Lung (tissue), 16 donors: ENCODE measurements around the gene OR5T2. TPM values are rescaled to one million over a fixed set of nuclear protein-coding genes. Genes with fewer than 3 reads are reported as not detected.
"Not testable (repeated sequence)": the region's sequence is repeated elsewhere in the genome, so short reads cannot be mapped to it uniquely, and the experiment has no call there.

Source experiments
- ATAC-seq: fragments of 200-7000 bp; cut with Tn5 transposase; one replicate; pipeline ENCODE4 v1.9.1; 2020; ENCODE audit warnings: moderate number of reproducible peaks; ENCODE audit not compliant: insufficient read depth, low FRiP score
- DNase-seq, 3 donors: peaks; one replicate each; pipeline ENCODE4 v3.0.0-alpha.2; 2013 to 2017
- H3K27ac ChIP-seq, 2 donors: one replicate each; pipeline ENCODE4 v1.5.1; 2013; ENCODE audit warnings: mild to moderate bottlenecking in 2 of 2, moderate library complexity in 2 of 2, control low read depth in 1 of 2, inconsistent platforms in 1 of 2, low read depth in 1 of 2, low read length in 1 of 2
- H3K27me3 ChIP-seq, 3 donors: one replicate each; pipeline ENCODE4 v1.5.1; 2013; ENCODE audit warnings: low read length in 2 of 3; ENCODE audit not compliant: control insufficient read depth in 3 of 3, insufficient read depth in 3 of 3
- H3K36me3 ChIP-seq, 4 donors: one replicate each; pipeline ENCODE4 v1.5.1; 2013; ENCODE audit warnings: low read length in 4 of 4, mild to moderate bottlenecking in 1 of 4, moderate library complexity in 1 of 4; ENCODE audit not compliant: control insufficient read depth in 4 of 4, insufficient read depth in 4 of 4
- H3K4me1 ChIP-seq, 5 donors: one replicate each; pipeline ENCODE4 v1.5.1; 2013; ENCODE audit warnings: low read length in 5 of 5, mild to moderate bottlenecking in 2 of 5, moderate library complexity in 1 of 5; ENCODE audit not compliant: control insufficient read depth in 5 of 5, insufficient read depth in 5 of 5
- H3K4me3 ChIP-seq: one replicate; pipeline ENCODE4 v1.5.1; 2013; ENCODE audit warnings: mild to moderate bottlenecking, control low read depth, moderate library complexity
- H3K9ac ChIP-seq, 2 donors: one replicate each; pipeline ENCODE4 v1.5.1; 2013; ENCODE audit warnings: low read length in 2 of 2, control low read depth in 1 of 2; ENCODE audit not compliant: insufficient read depth in 1 of 2
- H3K9me3 ChIP-seq, 4 donors: one replicate each; pipeline ENCODE4 v1.5.1; 2013; ENCODE audit warnings: low read length in 3 of 4, mild to moderate bottlenecking in 1 of 4, moderate library complexity in 1 of 4; ENCODE audit not compliant: control insufficient read depth in 4 of 4, insufficient read depth in 3 of 4
- WGBS, 2 donors: extraction: QIAGEN DNeasy Blood & Tissue Kit; methylation state at CpG; one replicate each; pipeline ENCODE4 v1.1.7; 2013; 5-methylcytosine and 5-hydroxymethylcytosine counted together
- long read RNA-seq, 5 donors: transcript quantifications; one replicate each; lab custom pipeline, GENCODE V29; 2026
- polyA plus RNA-seq, 2 donors: library from polyadenylated mRNA; stranded (reverse); fragments of 200-250 nt; gene quantifications; one replicate each; pipeline ENCODE4 v1.2.1, GENCODE V29; 2013
- total RNA-seq, 2 donors: library from RNA; depleted of rRNA in 1 of 2; stranded (reverse); fragments of >200 nt in 1 of 2; gene quantifications; one replicate each; pipeline ENCODE4 v1.2.1, GENCODE V29; 2014 to 2021
- TF ChIP-seq, protein P1 (sequence below): IDR thresholded peaks from 2 replicates; pipeline ENCODE4 v1.5.1; 2012; ENCODE audit warnings: mild to moderate bottlenecking; ENCODE audit errors: control extremely low read depth, extremely low read depth
- donor health status: control.
- donor health status: control.
- donor health status: Bipolar disorder and iron deficiency.
- donor health status: healthy.
- donor health status: DM: yes; HTN: yes; CAD: no.

OR5T2 gene
- total RNA-seq = not detected
- not detected for polyA plus RNA-seq
- long read RNA-seq, donor 1 = 0 reads
- long read RNA-seq, donor 2 = 0 reads
- long read RNA-seq, donor 3 = 0 reads
- long read RNA-seq, donor 4 = 0 reads
- long read RNA-seq, donor 5 = 0 reads

DNA sequence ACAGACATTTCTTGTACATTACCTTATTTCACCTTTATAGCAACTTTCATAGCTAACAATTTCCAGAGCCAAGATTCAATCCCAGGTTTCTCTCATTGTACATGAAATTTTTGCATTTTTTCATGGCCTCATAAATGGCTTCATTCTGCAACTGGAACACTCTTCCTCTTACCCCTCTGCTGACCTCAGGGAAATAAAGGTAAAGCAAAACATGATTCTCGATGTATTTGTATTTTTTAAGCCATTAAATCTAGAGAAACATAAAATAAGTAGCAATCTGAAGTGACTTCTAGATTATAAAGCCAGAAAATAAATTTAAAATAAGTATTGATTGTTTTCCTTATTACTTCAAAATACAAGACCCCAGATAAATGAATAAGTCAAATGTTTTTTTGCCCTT, at the start of gene OR5T2:
Gene OR5T2, minus strand, starts transcription at position 101 of the 400 bp plus-strand sequence. CDS start 1,193 bp downstream, outside the sequence.
- Histone ChIP-seq H3K9me3 (peaks cover 0 to 7% (median 0%) of the 10 kb centered on the region in 4 donors), H3K27me3 (no peaks in the 10 kb centered on the region), H3K27ac (no peak within 1 kb of the TSS), H3K36me3 (no peaks in the 10 kb centered on the region), H3K4me3 (no peak within 1 kb of the TSS), H3K9ac (no peak within 1 kb of the TSS), H3K4me1 (no peaks in the 10 kb centered on the region)
- 63% methylated on average over 1 of the region's 1 CpG for WGBS, 2 donors
- DNase-seq = no peak
- TF ChIP-seq, protein P1, sequence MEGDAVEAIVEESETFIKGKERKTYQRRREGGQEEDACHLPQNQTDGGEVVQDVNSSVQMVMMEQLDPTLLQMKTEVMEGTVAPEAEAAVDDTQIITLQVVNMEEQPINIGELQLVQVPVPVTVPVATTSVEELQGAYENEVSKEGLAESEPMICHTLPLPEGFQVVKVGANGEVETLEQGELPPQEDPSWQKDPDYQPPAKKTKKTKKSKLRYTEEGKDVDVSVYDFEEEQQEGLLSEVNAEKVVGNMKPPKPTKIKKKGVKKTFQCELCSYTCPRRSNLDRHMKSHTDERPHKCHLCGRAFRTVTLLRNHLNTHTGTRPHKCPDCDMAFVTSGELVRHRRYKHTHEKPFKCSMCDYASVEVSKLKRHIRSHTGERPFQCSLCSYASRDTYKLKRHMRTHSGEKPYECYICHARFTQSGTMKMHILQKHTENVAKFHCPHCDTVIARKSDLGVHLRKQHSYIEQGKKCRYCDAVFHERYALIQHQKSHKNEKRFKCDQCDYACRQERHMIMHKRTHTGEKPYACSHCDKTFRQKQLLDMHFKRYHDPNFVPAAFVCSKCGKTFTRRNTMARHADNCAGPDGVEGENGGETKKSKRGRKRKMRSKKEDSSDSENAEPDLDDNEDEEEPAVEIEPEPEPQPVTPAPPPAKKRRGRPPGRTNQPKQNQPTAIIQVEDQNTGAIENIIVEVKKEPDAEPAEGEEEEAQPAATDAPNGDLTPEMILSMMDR = no peak
- no peak for ATAC-seq

DNA sequence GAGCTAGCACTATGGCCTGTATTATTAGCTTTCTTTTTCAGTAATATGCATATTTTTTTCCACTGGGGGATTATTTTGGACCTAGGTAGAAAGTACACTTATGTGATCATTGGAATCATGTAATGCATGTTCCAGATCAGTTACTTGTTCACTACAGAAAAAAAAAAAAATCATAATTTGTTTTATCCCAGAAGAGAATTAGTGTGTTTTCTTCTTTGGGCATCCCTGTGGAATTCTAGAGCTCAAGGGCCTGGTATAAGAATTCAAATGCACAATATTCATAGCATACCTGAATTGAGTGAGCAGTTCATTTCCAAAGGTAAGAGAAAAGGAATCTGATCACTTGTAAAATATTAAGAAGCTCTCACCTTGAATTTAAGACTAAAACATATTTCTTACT, 39.8 kb upstream of the OR5T2 start, which contains the start of gene OR5T1:
Gene OR5T1, plus strand, starts transcription at position 301 of the 400 bp plus-strand sequence. CDS start 1,485 bp downstream, outside the sequence.
- no peak within 1 kb of the TSS for H3K27ac ChIP-seq
- ATAC-seq (no peak), DNase-seq (no peak)
- H3K9me3 ChIP-seq = peaks cover 0 to 4% (median 0%) of the 10 kb centered on the region in 4 donors
- no peak within 1 kb of the TSS for H3K9ac ChIP-seq
- H3K36me3 ChIP-seq = no peaks in the 10 kb centered on the region
- TF ChIP-seq, protein P1 = no peak
- no peaks in the 10 kb centered on the region for H3K27me3 ChIP-seq
- H3K4me3 ChIP-seq = no peak within 1 kb of the TSS
- H3K4me1 ChIP-seq = no peaks in the 10 kb centered on the region

DNA sequence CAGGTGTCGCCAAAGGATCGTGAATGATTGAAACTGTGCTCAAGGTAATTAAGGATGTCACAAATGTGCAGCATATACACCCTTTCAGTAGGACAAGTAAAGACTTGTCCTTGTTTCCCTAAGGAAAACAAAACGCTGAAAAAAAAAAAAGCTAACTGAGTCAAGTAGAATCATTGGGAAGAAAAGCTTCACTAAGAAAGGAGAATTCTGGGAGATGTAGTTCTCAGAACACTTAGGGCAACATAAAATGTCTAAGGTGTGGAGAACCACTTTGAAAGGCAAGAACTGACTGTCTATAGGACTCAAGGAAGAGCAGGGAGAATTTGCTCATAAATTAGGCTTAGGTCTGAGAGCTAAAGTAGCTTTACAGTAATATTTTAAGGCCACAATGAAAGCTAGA, 37.0 kb upstream of the OR5T2 start:
- Histone ChIP-seq H3K4me1 (no peaks in the 10 kb centered on the region), H3K36me3 (no peaks in the 10 kb centered on the region), H3K27ac (no peak overlapping the region), H3K9me3 (peaks cover 0 to 6% (median 0%) of the 10 kb centered on the region in 4 donors), H3K4me3 (no peak overlapping the region), H3K27me3 (no peaks in the 10 kb centered on the region), H3K9ac (no peak overlapping the region)
- WGBS, 2 donors = 61 to 65% methylated on average over 3 of the region's 3 CpGs
- TF ChIP-seq, protein P1 = no peak
- ATAC-seq (no peak), DNase-seq (no peak)

DNA sequence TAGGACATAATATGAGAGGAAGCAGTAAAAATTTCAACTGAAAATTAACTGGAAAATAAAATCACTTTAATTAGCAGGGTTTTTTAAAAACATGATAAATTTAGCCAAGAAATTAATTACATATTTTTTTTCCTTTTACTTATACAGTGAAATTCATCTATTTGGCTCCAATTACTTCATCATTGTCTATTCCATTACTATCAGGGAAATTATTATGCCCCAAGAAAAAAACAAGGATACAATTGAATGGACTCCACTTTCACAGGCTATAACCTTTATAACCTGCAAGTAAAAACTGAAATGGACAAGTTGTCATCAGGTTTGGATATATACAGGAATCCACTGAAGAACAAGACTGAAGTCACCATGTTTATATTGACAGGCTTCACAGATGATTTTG, 17.9 kb upstream of the OR5T2 start, which contains the start of gene OR5T3:
Gene OR5T3, plus strand, starts transcription at position 301 of the 400 bp plus-strand sequence. Its CDS starts 0 bp downstream, at position 301.
- no peak within 1 kb of the TSS for H3K27ac ChIP-seq
- no peak within 1 kb of the TSS for H3K4me3 ChIP-seq
- TF ChIP-seq, protein P1 = no peak
- H3K36me3 ChIP-seq = no peaks in the 10 kb centered on the region
- H3K9me3 ChIP-seq = peaks cover 0 to 3% (median 0%) of the 10 kb centered on the region in 4 donors
- DNase-seq (no peak), ATAC-seq (no peak)
- no peaks in the 10 kb centered on the region for H3K27me3 ChIP-seq
- H3K9ac ChIP-seq = no peak within 1 kb of the TSS
- H3K4me1 ChIP-seq = no peaks in the 10 kb centered on the region

DNA sequence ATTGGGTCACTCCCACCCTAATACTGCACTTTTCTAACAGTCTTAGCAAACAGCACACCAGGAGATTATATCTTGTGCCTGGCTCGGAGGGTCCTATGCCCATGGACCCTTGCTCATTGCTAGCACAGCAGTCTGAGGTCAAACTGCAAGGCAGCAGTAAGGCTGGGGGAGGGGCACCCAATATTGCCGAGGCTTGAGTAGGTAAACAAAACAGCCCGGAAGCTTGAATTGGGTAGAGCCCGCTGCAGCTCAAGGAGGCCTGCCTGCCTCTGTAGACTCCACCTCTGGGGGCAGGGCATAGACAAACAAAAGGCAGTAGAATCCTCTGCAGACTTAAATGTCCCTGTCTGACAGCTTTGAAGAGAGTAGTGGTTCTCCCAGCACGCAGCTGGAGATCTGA, 14.3 kb downstream of the OR5T2 start:
- not testable (repeated sequence) for ATAC-seq, H3K9ac ChIP-seq, H3K27me3 ChIP-seq, H3K4me3 ChIP-seq, H3K27ac ChIP-seq, H3K9me3 ChIP-seq, H3K36me3 ChIP-seq, DNase-seq, H3K4me1 ChIP-seq
- 79 to 85% methylated on average over 5 of the region's 5 CpGs for WGBS, 2 donors
